ENCODE data around the gene ZNF618.
A peak's percentile ranks its signal among the peaks of the same experiment; 100 is the strongest.

Gene ZNF618

GRCh38 chr9:113886026-113886369 is 9.9 kb downstream of the ZNF618 start:
- DNase-seq (ENCODE audit: low read depth, low spot score) = no peak
- H3K4me3 ChIP-seq (ENCODE audit: low read depth, low read length) = peak overlapping the region; percentile 29
- ChIA-PET CTCF (interaction anchor here (1.5 kb wide), 1 partner anchor 9 kb away, joined by 7 read pairs; no protein-coding TSS in a partner anchor), POLR2A (no interaction called here)
- TF ChIP-seq, protein P1, sequence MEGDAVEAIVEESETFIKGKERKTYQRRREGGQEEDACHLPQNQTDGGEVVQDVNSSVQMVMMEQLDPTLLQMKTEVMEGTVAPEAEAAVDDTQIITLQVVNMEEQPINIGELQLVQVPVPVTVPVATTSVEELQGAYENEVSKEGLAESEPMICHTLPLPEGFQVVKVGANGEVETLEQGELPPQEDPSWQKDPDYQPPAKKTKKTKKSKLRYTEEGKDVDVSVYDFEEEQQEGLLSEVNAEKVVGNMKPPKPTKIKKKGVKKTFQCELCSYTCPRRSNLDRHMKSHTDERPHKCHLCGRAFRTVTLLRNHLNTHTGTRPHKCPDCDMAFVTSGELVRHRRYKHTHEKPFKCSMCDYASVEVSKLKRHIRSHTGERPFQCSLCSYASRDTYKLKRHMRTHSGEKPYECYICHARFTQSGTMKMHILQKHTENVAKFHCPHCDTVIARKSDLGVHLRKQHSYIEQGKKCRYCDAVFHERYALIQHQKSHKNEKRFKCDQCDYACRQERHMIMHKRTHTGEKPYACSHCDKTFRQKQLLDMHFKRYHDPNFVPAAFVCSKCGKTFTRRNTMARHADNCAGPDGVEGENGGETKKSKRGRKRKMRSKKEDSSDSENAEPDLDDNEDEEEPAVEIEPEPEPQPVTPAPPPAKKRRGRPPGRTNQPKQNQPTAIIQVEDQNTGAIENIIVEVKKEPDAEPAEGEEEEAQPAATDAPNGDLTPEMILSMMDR (IDR thresholded peaks at IDR 0.05; ENCODE audit: insufficient read depth, low read length, missing control alignments) = no peak

- ChIA-PET CTCF (interaction anchor here (1.5 kb wide), 1 partner anchor 9 kb away, joined by 7 read pairs; no protein-coding TSS in a partner anchor), POLR2A (no interaction called here)
- peak overlapping the region; percentile 29 for H3K4me3 ChIP-seq (ENCODE audit: low read depth, low read length)
- TF ChIP-seq, protein P1 (IDR thresholded peaks at IDR 0.05; ENCODE audit: insufficient read depth, low read length, missing control alignments) = no peak
- no peak for DNase-seq (ENCODE audit: low read depth, low spot score)
Observed at GRCh38 chr9:113886466-113886865, 10.4 kb downstream of the ZNF618 start.

- no peak overlapping the region for H3K4me3 ChIP-seq (ENCODE audit: low read depth, low read length)
- ChIA-PET POLR2A (no interaction called here), CTCF (interaction anchor here (1.3 to 2.0 kb wide), 3 partner anchors 8 to 28 kb away, joined by 3 to 7 read pairs (median 4); no protein-coding TSS in a partner anchor)
- DNase-seq (ENCODE audit: low read depth, low spot score) = no peak
- TF ChIP-seq, protein P1 (IDR thresholded peaks at IDR 0.05; ENCODE audit: insufficient read depth, low read length, missing control alignments) = no peak
Observed at GRCh38 chr9:113886933-113887332, 10.8 kb downstream of the ZNF618 start.

DNA sequence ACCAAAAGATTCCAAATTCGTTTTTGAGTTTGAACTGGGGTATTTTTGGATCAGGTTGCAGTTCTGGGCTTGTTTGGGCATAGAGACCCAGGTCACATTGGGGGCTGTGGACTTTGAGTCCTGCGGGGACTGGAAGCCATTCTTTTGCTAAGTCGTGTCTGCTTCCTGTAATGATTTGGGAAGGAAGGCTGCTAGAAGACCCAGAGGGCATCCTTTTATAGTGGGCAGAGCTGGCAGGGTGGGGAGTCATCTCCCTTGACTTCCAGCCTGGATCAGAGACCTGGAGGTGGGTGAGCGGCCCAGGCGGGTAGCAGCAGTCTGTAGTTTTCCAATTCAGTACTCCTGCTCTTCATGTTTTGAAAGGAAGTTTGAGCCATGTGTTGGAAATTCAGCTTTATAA is 11.3 kb downstream of the ZNF618 start:
- CTCF ChIA-PET = interaction anchor here (0.7 to 2.0 kb wide), 4 partner anchors 8 to 39 kb away, joined by 3 to 5 read pairs (median 4); partner anchors contain the start of gene ZNF618
- H3K4me3 ChIP-seq (ENCODE audit: low read depth, low read length) = no peak overlapping the region
- no peak for DNase-seq (ENCODE audit: low read depth, low spot score)
- POLR2A ChIA-PET = no interaction called here
- TF ChIP-seq, protein P1 (IDR thresholded peaks at IDR 0.05; ENCODE audit: insufficient read depth, low read length, missing control alignments) = no peak

DNA sequence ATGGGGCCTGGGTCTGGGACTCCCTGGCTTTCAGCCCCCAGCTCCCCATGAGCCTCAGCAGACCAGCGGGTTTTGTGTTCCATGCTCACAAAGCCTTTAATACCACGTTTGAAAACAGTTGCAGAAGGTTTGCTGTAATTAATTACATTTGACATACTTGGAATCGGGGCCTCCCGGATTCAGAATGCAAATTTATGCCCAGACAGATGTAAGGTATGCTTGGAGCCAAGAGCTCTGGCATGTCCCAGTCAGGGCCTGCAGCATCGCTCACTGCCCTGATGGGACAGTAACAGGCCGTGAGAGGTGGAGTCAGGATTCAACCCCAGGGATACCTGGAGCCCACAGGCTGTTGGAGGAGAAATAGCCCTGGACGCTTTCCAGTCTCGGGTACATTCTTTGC is 12.2 kb downstream of the ZNF618 start:
- TF ChIP-seq, protein P1 (IDR thresholded peaks at IDR 0.05; ENCODE audit: insufficient read depth, low read length, missing control alignments) = no peak
- no peak for DNase-seq (ENCODE audit: low read depth, low spot score)
- no peak overlapping the region for H3K4me3 ChIP-seq (ENCODE audit: low read depth, low read length)
- POLR2A ChIA-PET = no interaction called here
- CTCF ChIA-PET = interaction anchor here (0.7 to 2.0 kb wide), 6 partner anchors 9 to 76 kb away, joined by 3 to 5 read pairs (median 4); partner anchors contain the start of gene ZNF618

DNA sequence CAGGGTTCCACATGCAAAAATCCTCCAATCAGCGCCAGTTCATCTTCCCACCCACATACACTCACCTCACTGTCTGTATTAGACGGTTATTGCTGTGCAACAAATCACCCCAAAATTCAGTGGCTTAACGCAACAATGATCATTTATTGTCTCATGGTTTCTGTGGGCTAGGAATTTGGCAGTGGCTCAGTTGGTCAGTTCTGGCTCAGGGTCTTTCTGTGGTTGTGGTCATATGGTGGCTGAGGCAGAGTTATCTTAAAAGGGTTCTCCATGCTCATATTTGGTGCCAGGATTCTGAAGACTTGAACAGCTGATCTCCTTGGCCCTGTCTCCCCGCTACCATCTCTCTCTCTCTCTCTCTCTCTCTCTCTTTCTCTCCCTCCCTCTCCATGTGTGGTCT is 12.9 kb downstream of the ZNF618 start:
- CTCF ChIA-PET = interaction anchor here (1.1 to 2.0 kb wide), 5 partner anchors 8 to 81 kb away, joined by 3 to 7 read pairs (median 4); partner anchors contain the start of gene ZNF618
- H3K4me3 ChIP-seq (ENCODE audit: low read depth, low read length) = no peak overlapping the region
- POLR2A ChIA-PET = no interaction called here
- TF ChIP-seq, protein P1 (IDR thresholded peaks at IDR 0.05; ENCODE audit: insufficient read depth, low read length, missing control alignments) = no peak
- no peak for DNase-seq (ENCODE audit: low read depth, low spot score)
